Measurements from ENCODE around the gene PPM1E.
A peak's percentile ranks its signal among the peaks of the same experiment; 100 is the strongest.
"Not testable (repeated sequence)": the region's sequence is repeated elsewhere in the genome, so short reads cannot be mapped to it uniquely, and the experiment has no call there.

The PPM1E gene

DNA sequence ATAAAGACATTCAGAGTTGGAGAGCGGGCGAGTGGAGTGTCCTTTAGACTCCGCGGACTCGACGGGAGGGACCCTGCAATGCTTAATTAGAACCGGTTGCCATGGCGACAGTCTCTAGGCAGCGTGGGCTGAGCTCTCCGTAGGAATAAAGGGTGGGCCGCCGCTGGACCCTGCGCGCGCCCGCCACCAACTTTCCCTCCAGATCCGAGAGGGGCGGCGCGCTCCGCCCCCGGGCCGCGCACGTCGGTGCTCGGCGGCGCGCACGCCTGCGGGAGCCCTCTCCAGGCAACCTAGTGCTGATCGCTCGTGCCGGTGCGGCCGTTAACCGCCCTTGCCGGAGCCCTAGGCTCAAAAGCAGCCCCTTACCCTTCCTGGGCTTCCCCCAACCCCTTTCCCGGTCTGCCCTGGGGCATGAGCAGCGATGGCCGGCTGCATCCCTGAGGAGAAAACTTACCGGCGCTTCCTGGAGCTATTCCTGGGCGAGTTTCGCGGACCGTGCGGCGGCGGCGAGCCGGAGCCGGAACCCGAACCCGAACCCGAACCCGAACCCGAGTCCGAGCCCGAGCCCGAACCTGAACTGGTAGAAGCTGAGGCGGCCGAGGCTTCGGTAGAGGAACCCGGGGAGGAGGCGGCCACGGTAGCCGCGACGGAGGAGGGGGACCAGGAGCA is at the start of gene PPM1E:
PPM1E (plus strand) TSS at position 278 of the 669 bp plus-strand sequence.
- DNase-seq (ENCODE audit: low read depth in 1 of 2, low spot score in 1 of 2), result peak in 1 of 2 donors; percentile 24

DNA sequence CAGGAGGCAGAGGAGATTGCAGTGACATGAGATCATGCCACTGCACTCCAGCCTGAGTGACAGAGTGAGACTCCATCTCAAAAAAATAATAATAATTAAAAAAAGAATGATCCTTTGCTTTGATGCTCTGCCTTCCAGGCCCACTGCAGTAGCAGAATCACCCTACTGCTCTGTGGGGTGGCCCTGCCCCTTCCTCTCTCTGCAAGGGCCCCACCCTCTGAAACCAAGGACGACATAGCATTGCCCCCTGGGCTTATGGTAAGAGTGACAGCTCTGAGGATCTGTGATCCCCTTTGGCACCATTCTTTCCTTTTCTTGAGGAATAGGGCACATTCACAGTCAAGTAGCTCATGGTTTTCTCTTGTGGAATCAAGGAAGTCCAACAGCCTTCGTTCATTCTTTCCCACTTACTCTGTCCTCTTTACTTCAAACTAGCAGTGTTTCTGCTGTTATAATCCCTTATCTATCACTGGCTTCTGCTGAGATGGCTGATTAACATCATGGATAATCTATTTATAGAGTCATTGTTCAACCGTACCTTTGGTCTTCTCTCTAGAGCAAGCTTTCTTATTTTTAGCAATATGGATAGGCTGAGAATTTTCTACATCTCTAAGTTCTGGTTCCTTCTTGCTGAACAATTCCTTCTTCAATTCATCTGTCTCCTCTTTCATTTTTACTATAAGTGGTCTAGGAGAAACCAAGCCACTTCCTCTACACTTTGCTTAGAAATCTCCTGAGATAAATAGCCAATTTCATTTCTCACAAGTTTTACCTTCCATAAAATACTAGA is 49.1 kb upstream of the PPM1E start:
- no peak for DNase-seq (ENCODE audit: low read depth in 1 of 2, low spot score in 1 of 2)

GRCh38 chr17:58710948-58711552 is 44.6 kb upstream of the PPM1E start:
- DNase-seq (ENCODE audit: low read depth in 1 of 2, low spot score in 1 of 2), result no peak

GRCh38 chr17:58722274-58722673 is 33.4 kb upstream of the PPM1E start:
- DNase-seq (ENCODE audit: low read depth in 1 of 2, low spot score in 1 of 2), result no peak

GRCh38 chr17:58722696-58723095 is 33.0 kb upstream of the PPM1E start:
- DNase-seq (ENCODE audit: low read depth in 1 of 2, low spot score in 1 of 2), result no peak

- no peak for DNase-seq (ENCODE audit: low read depth in 1 of 2, low spot score in 1 of 2)
Observed at GRCh38 chr17:58728798-58729197, 26.9 kb upstream of the PPM1E start.

DNA sequence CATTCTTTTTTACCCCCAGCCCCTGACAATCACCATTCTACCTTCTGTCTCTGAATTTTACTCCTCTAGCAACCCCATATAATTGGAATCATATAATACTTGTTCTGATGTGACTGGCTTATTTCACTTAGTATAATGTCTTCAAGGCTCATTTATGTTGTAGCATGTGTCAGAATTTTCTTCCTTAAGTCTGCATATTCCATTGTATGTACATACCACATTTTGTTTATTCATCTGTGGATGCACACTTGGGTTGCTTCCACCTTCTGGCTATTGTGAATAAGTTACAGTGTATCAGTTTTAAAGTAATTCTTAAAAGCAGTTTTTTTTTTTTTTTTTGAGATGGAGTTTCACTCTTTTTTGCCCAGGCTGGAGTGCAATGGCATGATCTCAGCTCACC is 24.7 kb upstream of the PPM1E start:
- DNase-seq (ENCODE audit: low read depth in 1 of 2, low spot score in 1 of 2), result no peak

DNA sequence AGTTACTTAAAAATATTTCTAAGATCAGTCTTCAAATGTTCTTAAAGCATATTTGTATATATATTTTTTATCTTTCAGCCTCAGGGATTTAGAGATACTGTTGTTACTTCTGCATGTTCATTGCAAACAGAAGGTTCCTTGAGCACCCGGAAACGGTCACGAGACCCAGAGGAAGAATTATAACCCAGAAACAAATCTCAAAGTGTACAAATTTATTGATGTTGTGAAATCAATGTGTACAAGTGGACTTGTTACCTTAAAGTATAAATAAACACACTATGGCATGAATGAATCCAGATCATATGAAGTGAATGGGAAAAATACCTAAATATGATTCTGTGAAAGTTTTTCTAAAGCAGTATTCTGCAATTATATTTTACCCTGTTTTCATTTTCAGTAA is 21.6 kb upstream of the PPM1E start:
- no peak for DNase-seq (ENCODE audit: low read depth in 1 of 2, low spot score in 1 of 2)

DNA sequence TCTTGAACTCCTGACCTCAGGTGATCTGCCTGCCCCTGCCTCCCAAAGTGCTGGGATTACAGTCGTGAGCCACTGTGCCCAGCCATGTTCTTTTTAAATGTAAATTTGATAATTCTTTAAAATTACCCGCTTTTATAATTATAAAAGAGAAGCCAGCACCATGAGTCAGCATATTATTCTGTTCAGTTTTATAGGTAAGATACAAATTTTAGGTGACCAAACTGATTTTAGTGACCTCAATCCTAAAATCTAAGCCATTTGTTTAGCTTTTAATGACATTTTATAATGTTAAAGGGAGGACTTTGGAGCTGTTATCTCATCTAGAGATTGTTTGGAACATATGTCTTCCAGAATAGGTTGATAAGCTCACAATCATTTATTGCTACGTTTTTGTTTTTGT is 20.8 kb upstream of the PPM1E start:
- no peak for DNase-seq (ENCODE audit: low read depth in 1 of 2, low spot score in 1 of 2)

- no peak for DNase-seq (ENCODE audit: low read depth in 1 of 2, low spot score in 1 of 2)
Observed at GRCh38 chr17:58741121-58741625, 14.5 kb upstream of the PPM1E start.

DNA sequence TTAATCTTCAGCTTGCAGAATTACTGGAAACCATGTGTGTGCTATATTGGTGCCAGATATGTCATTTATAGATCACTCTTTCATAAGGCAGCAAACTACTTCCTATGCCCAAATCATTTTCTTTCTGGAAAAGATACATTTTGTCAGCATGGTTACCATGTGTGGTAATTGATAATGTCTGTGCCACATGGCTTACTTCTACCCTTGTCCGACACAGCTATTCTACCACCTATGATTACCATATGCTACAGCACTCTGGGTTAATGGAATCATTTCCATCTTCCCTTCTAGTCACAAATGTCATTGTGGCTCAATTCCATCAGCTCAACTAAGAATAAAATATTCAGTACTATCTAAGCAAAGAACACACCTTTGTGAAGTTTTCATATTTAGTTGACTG is 8.0 kb upstream of the PPM1E start:
- DNase-seq (ENCODE audit: low read depth in 1 of 2, low spot score in 1 of 2), result no peak

GRCh38 chr17:58749627-58750026 is 6.0 kb upstream of the PPM1E start:
- DNase-seq (ENCODE audit: low read depth in 1 of 2, low spot score in 1 of 2), result not testable (repeated sequence)

DNA sequence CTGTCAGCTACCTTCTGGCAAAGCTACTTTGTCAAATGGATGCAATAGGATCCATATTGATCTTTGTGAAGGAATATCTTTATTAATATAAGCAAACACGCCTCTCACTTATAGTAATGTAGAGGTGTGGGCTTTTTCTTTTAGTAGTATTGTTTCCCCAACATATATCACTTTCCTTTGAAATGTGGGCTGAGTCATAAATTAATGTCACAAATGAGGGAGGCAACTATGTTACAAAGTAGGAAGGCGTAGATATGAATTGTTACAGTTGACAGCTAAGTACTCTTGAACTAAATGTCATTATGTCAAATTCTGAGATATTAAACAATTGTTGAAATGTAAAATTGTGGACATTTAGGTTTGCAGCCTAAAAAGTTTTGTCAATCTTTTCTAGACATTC is 2.6 kb upstream of the PPM1E start:
- no peak for DNase-seq (ENCODE audit: low read depth in 1 of 2, low spot score in 1 of 2)

DNA sequence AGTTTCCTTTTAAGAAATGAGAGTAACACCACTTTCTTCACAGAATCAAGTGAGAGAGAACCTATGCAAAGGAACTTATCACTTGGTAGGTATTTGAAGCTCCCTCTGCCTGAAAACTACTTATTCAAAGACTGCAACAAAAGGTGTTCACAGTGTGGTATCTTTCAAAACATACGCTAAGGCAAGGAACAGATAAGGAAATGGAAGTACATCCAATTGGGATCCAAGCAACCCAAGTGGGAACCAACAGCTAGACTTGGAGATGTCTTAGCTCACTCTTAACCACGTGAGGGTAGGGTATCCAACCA is 431 bp upstream of the PPM1E start:
- DNase-seq (ENCODE audit: low read depth in 1 of 2, low spot score in 1 of 2), result no peak

GRCh38 chr17:58756246-58757161 is 850 bp downstream of the PPM1E start:
- no peak for DNase-seq (ENCODE audit: low read depth in 1 of 2, low spot score in 1 of 2)

GRCh38 chr17:58757162-58757613 is 1.5 kb downstream of the PPM1E start:
- no peak for DNase-seq (ENCODE audit: low read depth in 1 of 2, low spot score in 1 of 2)

DNA sequence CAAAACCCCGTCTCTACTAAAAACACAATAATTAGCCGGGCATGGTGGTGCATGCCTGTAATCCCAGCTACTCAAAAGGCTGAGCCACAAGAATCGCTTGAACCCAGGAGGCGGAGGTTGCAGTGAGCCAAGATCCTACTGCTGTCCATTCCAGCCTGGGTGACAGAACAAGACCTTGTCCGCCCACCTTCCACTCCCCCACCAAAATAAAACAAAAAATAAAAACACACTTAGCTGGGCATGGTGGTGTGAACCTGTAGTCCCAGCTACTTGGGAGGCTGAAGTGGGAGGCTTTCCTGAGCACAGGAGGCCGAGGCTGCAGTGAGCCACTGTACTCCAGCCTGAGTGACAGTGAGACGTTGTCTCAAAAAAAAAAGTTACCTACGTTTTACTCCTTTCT is 3.2 kb downstream of the PPM1E start:
- DNase-seq (ENCODE audit: low read depth in 1 of 2, low spot score in 1 of 2), result no peak

- DNase-seq (ENCODE audit: low read depth in 1 of 2, low spot score in 1 of 2), result no peak
Observed at GRCh38 chr17:58759522-58759921, 3.9 kb downstream of the PPM1E start.

GRCh38 chr17:58760248-58760647 is 4.6 kb downstream of the PPM1E start:
- DNase-seq (ENCODE audit: low read depth in 1 of 2, low spot score in 1 of 2), result no peak

DNA sequence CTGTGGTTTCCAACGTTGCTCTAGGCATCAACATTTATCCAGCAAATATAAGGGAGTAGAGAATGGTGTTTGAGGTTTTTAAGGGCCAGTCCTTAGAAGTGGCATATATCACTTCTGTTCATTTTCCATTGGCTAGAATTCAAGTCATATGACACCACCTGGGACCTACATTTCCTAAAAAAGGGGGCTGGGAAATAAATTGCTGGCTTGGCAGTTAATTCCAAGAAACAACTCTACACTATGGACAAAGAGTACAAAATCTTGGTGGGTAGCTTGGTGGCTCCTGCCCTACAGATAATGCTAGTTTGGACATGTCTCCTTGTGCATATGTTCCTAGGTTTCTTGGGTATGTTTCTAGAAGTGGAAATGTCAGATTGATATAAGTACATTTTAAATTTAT is 7.6 kb downstream of the PPM1E start:
- DNase-seq (ENCODE audit: low read depth in 1 of 2, low spot score in 1 of 2), result no peak

DNA sequence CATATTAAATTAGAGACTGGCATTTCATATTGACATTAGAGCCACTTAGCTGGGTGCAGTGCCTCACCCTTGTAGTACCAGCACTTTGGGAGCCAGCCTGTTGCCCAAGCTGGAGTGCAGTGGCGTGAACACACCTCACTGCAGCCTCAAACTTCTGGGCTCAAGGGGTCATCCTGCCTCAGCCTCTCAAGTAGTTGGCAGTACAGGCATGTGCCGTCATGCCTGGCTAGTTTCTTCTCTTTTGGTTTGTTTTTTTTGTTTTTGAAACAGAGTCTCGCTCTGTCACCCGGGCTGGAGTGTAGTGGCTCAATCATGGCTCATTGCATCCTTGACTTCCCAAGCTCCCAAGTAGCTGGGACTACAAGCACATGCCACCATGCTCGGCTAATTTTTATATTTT is 8.7 kb downstream of the PPM1E start:
- DNase-seq (ENCODE audit: low read depth in 1 of 2, low spot score in 1 of 2), result no peak

Data from stimulated activated CD4-positive, alpha-beta T cell treated with anti-CD3 and anti-CD28 coated beads, Interleukin-15, amount 100 ng/mL, for 1 hour (primary cell).